Osteocyte (in vitro differentiated cells): ENCODE results near the gene ARHGAP24. TPM values are rescaled to one million over a fixed set of nuclear protein-coding genes. Genes with fewer than 3 reads are reported as not detected.

Source experiments
- DNase-seq: peaks from one replicate; pipeline ENCODE4 v3.0.0; 2021; ENCODE audit warnings: mixed read lengths; ENCODE audit not compliant: unreplicated experiment; ENCODE audit errors: extremely low spot score
- H3K27ac Mint-ChIP-seq: one replicate; pipeline ENCODE4 v1.8.0; 2021; ENCODE audit warnings: mild to moderate bottlenecking, mixed read lengths; ENCODE audit not compliant: unreplicated experiment
- H3K27me3 Mint-ChIP-seq: one replicate; pipeline ENCODE4 v1.8.0; 2021; ENCODE audit warnings: mixed read lengths; ENCODE audit not compliant: unreplicated experiment
- H3K36me3 Mint-ChIP-seq: one replicate; pipeline ENCODE4 v1.8.0; 2021; ENCODE audit warnings: mixed read lengths; ENCODE audit not compliant: unreplicated experiment
- H3K4me1 Mint-ChIP-seq: one replicate; pipeline ENCODE4 v1.8.0; 2021; ENCODE audit warnings: mixed read lengths; ENCODE audit not compliant: unreplicated experiment
- H3K4me3 Mint-ChIP-seq: one replicate; pipeline ENCODE4 v1.8.0; 2021; ENCODE audit warnings: mild to moderate bottlenecking, moderate library complexity, mixed read lengths; ENCODE audit not compliant: unreplicated experiment
- H3K9me3 Mint-ChIP-seq: one replicate; pipeline ENCODE4 v1.8.0; 2021; ENCODE audit warnings: mixed read lengths; ENCODE audit not compliant: unreplicated experiment
- CTCF ChIP-seq: fragments of 200-600 bp; sonication (generic); IDR thresholded peaks from 2 replicates; pipeline ENCODE4 v1.5.0; 2021; ENCODE audit warnings: antibody characterized with exemption, mild to moderate bottlenecking, moderate library complexity
- total RNA-seq: library from RNA; stranded (reverse); gene quantifications from 2 replicates; pipeline ENCODE4 v1.2.1, GENCODE V29; 2021

The ARHGAP24 gene
- total RNA-seq, 1 donor from 2014 or later = 29.3 TPM

GRCh38 chr4:85919200-85919887 is 444.4 kb downstream of the ARHGAP24 start:
- Mint-ChIP-seq H3K4me1 (peaks cover 5% of the 10 kb centered on the region), H3K27ac (no peak overlapping the region), H3K27me3 (no peaks in the 10 kb centered on the region), H3K4me3 (no peak overlapping the region), H3K9me3 (no peaks in the 10 kb centered on the region), H3K36me3 (peaks cover 10% of the 10 kb centered on the region)
- no peak for TF ChIP-seq CTCF
- DNase-seq = no peak

- H3K27me3 Mint-ChIP-seq = no peaks in the 10 kb centered on the region
- no peaks in the 10 kb centered on the region for H3K9me3 Mint-ChIP-seq
- no peak for DNase-seq
- no peak for TF ChIP-seq CTCF
- H3K27ac Mint-ChIP-seq = no peak overlapping the region
- H3K4me3 Mint-ChIP-seq = no peak overlapping the region
- peaks cover 16% of the 10 kb centered on the region for H3K36me3 Mint-ChIP-seq
- H3K4me1 Mint-ChIP-seq = peaks cover 25% of the 10 kb centered on the region
Observed at GRCh38 chr4:85925071-85925470, 450.1 kb downstream of the ARHGAP24 start.

GRCh38 chr4:85928775-85929591 is 454.0 kb downstream of the ARHGAP24 start:
- Mint-ChIP-seq H3K36me3 (peaks cover 9% of the 10 kb centered on the region), H3K4me3 (peak overlapping the region; percentile 70), H3K9me3 (no peaks in the 10 kb centered on the region), H3K27me3 (no peaks in the 10 kb centered on the region), H3K27ac (peak overlapping the region; percentile 85), H3K4me1 (peaks cover 59% of the 10 kb centered on the region)
- DNase-seq = no peak
- no peak for TF ChIP-seq CTCF

GRCh38 chr4:85929961-85930665 is 455.2 kb downstream of the ARHGAP24 start:
- peak overlapping the region; percentile 70 for H3K4me3 Mint-ChIP-seq
- no peaks in the 10 kb centered on the region for H3K9me3 Mint-ChIP-seq
- no peaks in the 10 kb centered on the region for H3K27me3 Mint-ChIP-seq
- no peak for DNase-seq
- H3K36me3 Mint-ChIP-seq = peaks cover 4% of the 10 kb centered on the region
- no peak for TF ChIP-seq CTCF
- peaks cover 62% of the 10 kb centered on the region for H3K4me1 Mint-ChIP-seq
- peak overlapping the region; percentile 85 for H3K27ac Mint-ChIP-seq
